GM04503 (cell line): ENCODE data around the gene SPINK9.
"Not testable (repeated sequence)": the region's sequence is repeated elsewhere in the genome, so short reads cannot be mapped to it uniquely, and the experiment has no call there.

Source experiments
- DNase-seq: peaks from one replicate; pipeline ENCODE4 v3.0.0-alpha.2; 2012; ENCODE audit warnings: low read depth

The SPINK9 gene

GRCh38 chr5:148335259-148335658, at the start of gene SPINK9:
SPINK9 (plus strand) TSS chr5:148335559; CDS start chr5:148335614, 55 bp downstream.
- DNase-seq = no peak

GRCh38 chr5:148290271-148291195, 44.8 kb upstream of the SPINK9 start:
- DNase-seq = no peak

- no peak for DNase-seq
Measured at GRCh38 chr5:148297731-148298130, 37.6 kb upstream of the SPINK9 start.

- no peak for DNase-seq
Measured at GRCh38 chr5:148306446-148306845, 28.9 kb upstream of the SPINK9 start.

GRCh38 chr5:148309019-148309418, 26.3 kb upstream of the SPINK9 start:
- no peak for DNase-seq

- no peak for DNase-seq
Measured at GRCh38 chr5:148309746-148310145, 25.6 kb upstream of the SPINK9 start.

- no peak for DNase-seq
Measured at GRCh38 chr5:148311484-148311883, 23.9 kb upstream of the SPINK9 start.

- no peak for DNase-seq
Measured at GRCh38 chr5:148312153-148312552, 23.2 kb upstream of the SPINK9 start, which contains the start of gene SPINK7. SPINK7 (plus strand) TSS chr5:148312423; CDS start chr5:148312484, 61 bp downstream.

- no peak for DNase-seq
Measured at GRCh38 chr5:148314187-148314586, 21.2 kb upstream of the SPINK9 start.

GRCh38 chr5:148314731-148315130, 20.6 kb upstream of the SPINK9 start:
- DNase-seq = no peak

GRCh38 chr5:148320011-148320963, 15.1 kb upstream of the SPINK9 start:
- not testable (repeated sequence) for DNase-seq

- DNase-seq = no peak
Measured at GRCh38 chr5:148333262-148333849, 2.0 kb upstream of the SPINK9 start.

GRCh38 chr5:148336704-148337435, 1.5 kb downstream of the SPINK9 start:
- DNase-seq = no peak

GRCh38 chr5:148342371-148343045, 7.1 kb downstream of the SPINK9 start:
- DNase-seq = no peak

- no peak for DNase-seq
Measured at GRCh38 chr5:148343046-148343407, 7.7 kb downstream of the SPINK9 start.

- DNase-seq = no peak
Measured at GRCh38 chr5:148343603-148344487, 8.5 kb downstream of the SPINK9 start.

- DNase-seq = no peak
Measured at GRCh38 chr5:148347706-148348105, 12.3 kb downstream of the SPINK9 start.

- no peak for DNase-seq
Measured at GRCh38 chr5:148352696-148353095, 17.3 kb downstream of the SPINK9 start.

GRCh38 chr5:148353634-148354033, 18.3 kb downstream of the SPINK9 start:
- DNase-seq = no peak

GRCh38 chr5:148364343-148364742, 29.0 kb downstream of the SPINK9 start:
- no peak for DNase-seq
